Common myeloid progenitor, CD34-positive (primary cell): Measurements from ENCODE around the gene TMCO1. TPM values are rescaled to one million over a fixed set of nuclear protein-coding genes. Genes with fewer than 3 reads are reported as not detected.
"Not testable (repeated sequence)": the region's sequence is repeated elsewhere in the genome, so short reads cannot be mapped to it uniquely, and the experiment has no call there.

Source experiments
- CTCF ChIA-PET: fragments of 350-600 bp; sonication (Branson Sonifier 250); formaldehyde crosslinking; loops from one replicate; lab custom pipeline; 2021; ENCODE audit warnings: antibody characterized with exemption; lab: Charles Lee
- POLR2A ChIA-PET: fragments of 350-600 bp; sonication (Branson Sonifier 250); formaldehyde crosslinking; loops from one replicate; lab custom pipeline; 2021; ENCODE audit warnings: antibody characterized with exemption; lab: Charles Lee
- DNase-seq, 3 donors: peaks; one replicate each; pipeline versions ENCODE4 v3.0.0 to v3.0.0-alpha.2; 2013
- H3K27ac ChIP-seq, 2 experiments: 1 replicate in 1 of 2; 2 replicates in 1 of 2; pipeline ENCODE4 v1.7.0; 2013; ENCODE audit warnings: inconsistent platforms in 2 of 2, low read length in 2 of 2, mild to moderate bottlenecking in 2 of 2, low read depth in 1 of 2, moderate library complexity in 1 of 2; ENCODE audit not compliant: severe bottlenecking in 2 of 2, insufficient read depth in 1 of 2, poor library complexity in 1 of 2
- H3K27me3 ChIP-seq, 5 experiments: replicated peaks in 2 of 5; 1 replicate in 3 of 5; 2 replicates in 2 of 5; pipeline versions ENCODE4 v1.6.1 to v1.7.0; 2013; ENCODE audit warnings: low read length in 4 of 5, mild to moderate bottlenecking in 2 of 5, moderate library complexity in 2 of 5, inconsistent platforms in 1 of 5; ENCODE audit not compliant: insufficient read depth in 5 of 5, control insufficient read depth in 4 of 5
- H3K36me3 ChIP-seq, 4 experiments: 1 replicate in 2 of 4; 2 replicates in 2 of 4; pipeline versions ENCODE4 v1.6.1 to v1.7.0; 2013; ENCODE audit warnings: low read length in 3 of 4, control low read depth in 1 of 4, mild to moderate bottlenecking in 1 of 4; ENCODE audit not compliant: control insufficient read depth in 4 of 4, insufficient read depth in 4 of 4
- H3K4me1 ChIP-seq, 4 experiments: 1 replicate in 3 of 4; 2 replicates in 1 of 4; pipeline versions ENCODE4 v1.6.1 to v1.7.1; 2013; ENCODE audit warnings: low read length in 3 of 4, mild to moderate bottlenecking in 3 of 4, control low read depth in 1 of 4, inconsistent platforms in 1 of 4, moderate library complexity in 1 of 4; ENCODE audit not compliant: control insufficient read depth in 4 of 4, insufficient read depth in 4 of 4; ENCODE audit errors: control extremely low read depth in 1 of 4
- H3K4me3 ChIP-seq, 7 experiments: 1 replicate in 4 of 7; 2 replicates in 3 of 7; pipeline versions ENCODE4 v1.5.1 to v1.7.0; 2013; ENCODE audit warnings: mild to moderate bottlenecking in 7 of 7, low read length in 6 of 7, moderate library complexity in 6 of 7, inconsistent platforms in 2 of 7, low read depth in 2 of 7, control low read depth in 1 of 7; ENCODE audit not compliant: insufficient read depth in 4 of 7, control insufficient read depth in 1 of 7; ENCODE audit errors: extremely low read depth in 1 of 7
- H3K9me3 ChIP-seq, 5 experiments: 1 replicate in 4 of 5; 2 replicates in 1 of 5; pipeline versions ENCODE4 v1.6.1 to v1.7.1; 2013; ENCODE audit warnings: low read length in 4 of 5, mild to moderate bottlenecking in 2 of 5, inconsistent platforms in 1 of 5, low read depth in 1 of 5, moderate library complexity in 1 of 5; ENCODE audit not compliant: control insufficient read depth in 4 of 5, insufficient read depth in 2 of 5; ENCODE audit errors: control extremely low read depth in 1 of 5
- WGBS: methylation state at CpG from one replicate; pipeline ENCODE4 v1.1.5; 2013; ENCODE audit not compliant: insufficient coverage; 5-methylcytosine and 5-hydroxymethylcytosine counted together
- polyA plus RNA-seq: library from polyadenylated mRNA; unstranded; fragments of 120-200 nt; gene quantifications from one replicate; pipeline ENCODE4 v1.2.1, GENCODE V29; 2013

Gene TMCO1, protein sequence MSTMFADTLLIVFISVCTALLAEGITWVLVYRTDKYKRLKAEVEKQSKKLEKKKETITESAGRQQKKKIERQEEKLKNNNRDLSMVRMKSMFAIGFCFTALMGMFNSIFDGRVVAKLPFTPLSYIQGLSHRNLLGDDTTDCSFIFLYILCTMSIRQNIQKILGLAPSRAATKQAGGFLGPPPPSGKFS
- polyA plus RNA-seq: 60.9 TPM

DNA sequence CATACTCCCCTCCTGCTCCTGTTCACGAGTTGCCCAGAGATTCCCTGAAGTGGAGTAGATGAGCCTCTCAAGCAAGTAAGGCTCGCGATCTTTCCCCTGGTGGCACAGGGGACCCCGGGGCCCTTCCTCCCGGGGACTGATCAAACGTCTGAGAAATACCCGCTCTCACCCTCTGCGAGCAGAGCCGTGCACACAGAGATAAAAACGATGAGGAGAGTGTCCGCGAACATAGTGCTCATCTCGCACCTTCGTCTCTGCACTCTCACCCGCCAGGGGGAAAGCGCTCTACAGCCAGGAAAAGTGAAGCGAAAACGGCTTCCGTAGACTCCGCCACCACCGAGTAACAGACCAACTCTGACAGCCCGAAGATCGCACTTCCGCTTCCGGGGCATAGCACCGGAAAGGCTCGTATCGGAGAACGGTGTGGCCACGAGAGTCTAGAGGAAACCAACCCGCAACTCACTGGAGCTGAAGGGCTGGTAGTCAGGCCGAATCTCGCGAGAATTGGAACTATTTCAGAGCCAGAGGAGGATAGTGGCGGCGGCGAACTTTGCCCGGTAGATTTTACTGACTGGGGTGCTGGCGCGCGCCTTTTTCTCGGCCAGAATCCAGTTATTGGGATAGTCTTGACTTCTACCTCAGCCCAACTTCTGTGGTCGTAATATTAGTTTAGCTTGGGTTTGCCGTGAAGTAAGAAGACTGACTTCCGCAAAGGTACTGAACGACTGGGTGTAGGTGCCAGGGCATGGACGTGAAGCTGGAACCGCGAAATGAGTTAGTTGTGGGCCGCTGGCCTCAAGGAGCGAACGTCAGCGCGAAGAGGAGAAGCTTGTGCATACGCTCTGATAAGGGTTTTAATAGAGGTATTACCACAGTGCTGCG is at the start of gene TMCO1:
TMCO1 (minus strand) TSS at position 356 of the 882 bp plus-strand sequence; CDS start at position 239, 117 bp downstream.
- Histone ChIP-seq H3K36me3 (peaks cover 4 to 36% (median 21%) of the 10 kb centered on the region in 4 experiments), H3K4me3 (peak within 1 kb of the TSS; percentile 77 to 90 (median 83)), H3K27ac (peak within 1 kb of the TSS; percentile 93 to 94), H3K4me1 (peaks cover 6 to 23% (median 13%) of the 10 kb centered on the region in 4 experiments), H3K9me3 (no peaks in the 10 kb centered on the region), H3K27me3 (no peaks in the 10 kb centered on the region)
- WGBS: under 1% methylated on average over 55 of the region's 56 CpGs
- ChIA-PET POLR2A (interaction anchor here (0.7 to 1.6 kb wide), 4 partner anchors 59 to 1449 kb away, joined by 3 to 5 read pairs (median 4); partner anchors contain the start of gene UCK2), CTCF (interaction anchor here (0.9 to 2.1 kb wide), 12 partner anchors 9 to 143 kb away, joined by 3 to 9 read pairs (median 4); partner anchors contain the start of gene UCK2)
- DNase-seq: peak; percentile 99

DNA sequence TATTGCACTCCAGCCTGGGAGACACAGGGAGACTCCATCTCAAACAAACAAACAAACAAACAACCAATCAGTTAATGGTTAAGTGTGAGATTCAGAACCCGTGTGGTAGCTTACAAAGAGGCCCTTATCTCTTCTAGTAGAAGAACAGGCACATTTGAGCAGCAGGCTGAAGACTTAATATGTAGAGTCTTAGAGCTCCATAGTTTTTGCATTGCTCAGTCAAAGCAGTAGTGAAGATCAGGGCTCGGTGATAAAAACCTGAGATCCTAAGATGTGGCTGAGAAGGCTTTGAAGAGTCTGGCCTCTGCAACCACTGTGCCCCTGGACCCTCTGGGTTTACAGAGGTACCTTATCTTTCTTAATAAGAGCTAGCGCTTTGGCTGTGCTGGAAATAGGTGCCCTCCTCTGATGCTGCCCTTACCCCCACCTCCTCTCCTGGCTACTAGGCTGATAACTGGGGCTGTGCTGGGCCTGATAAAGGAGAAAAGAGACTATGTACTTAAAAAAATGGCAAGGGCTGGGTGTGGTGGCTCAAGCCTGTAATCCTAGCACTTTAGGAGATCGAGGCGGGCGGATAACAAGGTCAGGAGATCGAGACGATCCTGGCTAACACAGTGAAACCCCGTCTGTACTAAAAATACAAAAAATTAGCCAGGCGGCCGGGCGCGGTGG is 48.3 kb upstream of the TMCO1 start:
- DNase-seq: peak in 1 of 3 donors; percentile 30
- WGBS: 100% methylated on average over 5 of the region's 13 CpGs

DNA sequence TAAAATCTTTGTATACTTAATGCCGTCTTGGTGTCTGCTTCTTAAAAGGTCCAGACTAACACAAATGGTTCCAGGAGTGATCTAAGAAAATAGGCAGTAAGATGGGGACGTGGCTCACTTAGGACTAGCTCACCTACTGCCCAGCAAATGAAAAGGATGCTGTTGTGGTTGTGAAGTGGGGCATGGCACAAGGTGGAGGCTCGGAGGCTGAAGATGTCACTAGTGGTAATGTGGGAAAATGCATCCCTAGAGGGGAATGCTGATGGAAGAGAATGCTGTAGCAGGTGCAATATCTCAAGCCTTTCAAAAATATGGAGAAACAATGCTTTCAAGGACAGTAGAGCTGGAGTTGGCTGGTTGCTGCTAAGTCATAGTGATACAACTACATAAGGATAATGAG is 47.5 kb upstream of the TMCO1 start:
- CTCF ChIA-PET: no interaction called here
- H3K9me3 ChIP-seq: peaks cover 0 to 5% (median 0%) of the 10 kb centered on the region in 5 experiments
- H3K27me3 ChIP-seq: no peaks in the 10 kb centered on the region
- no peaks in the 10 kb centered on the region for H3K36me3 ChIP-seq
- H3K4me3 ChIP-seq: no peak overlapping the region
- DNase-seq: no peak
- no peaks in the 10 kb centered on the region for H3K4me1 ChIP-seq
- WGBS: 100% methylated on average over 1 of the region's 3 CpGs
- POLR2A ChIA-PET: no interaction called here
- no peak overlapping the region for H3K27ac ChIP-seq

More for the DNA sequence above, 48.3 kb upstream of the TMCO1 start:
- ChIA-PET POLR2A (no interaction called here), CTCF (no interaction called here)
- H3K27me3 ChIP-seq: no peaks in the 10 kb centered on the region
- H3K27ac ChIP-seq: no peak overlapping the region
- no peaks in the 10 kb centered on the region for H3K36me3 ChIP-seq
- peaks cover 0 to 5% (median 0%) of the 10 kb centered on the region in 5 experiments for H3K9me3 ChIP-seq
- H3K4me3 ChIP-seq: no peak overlapping the region
- no peaks in the 10 kb centered on the region for H3K4me1 ChIP-seq

DNA sequence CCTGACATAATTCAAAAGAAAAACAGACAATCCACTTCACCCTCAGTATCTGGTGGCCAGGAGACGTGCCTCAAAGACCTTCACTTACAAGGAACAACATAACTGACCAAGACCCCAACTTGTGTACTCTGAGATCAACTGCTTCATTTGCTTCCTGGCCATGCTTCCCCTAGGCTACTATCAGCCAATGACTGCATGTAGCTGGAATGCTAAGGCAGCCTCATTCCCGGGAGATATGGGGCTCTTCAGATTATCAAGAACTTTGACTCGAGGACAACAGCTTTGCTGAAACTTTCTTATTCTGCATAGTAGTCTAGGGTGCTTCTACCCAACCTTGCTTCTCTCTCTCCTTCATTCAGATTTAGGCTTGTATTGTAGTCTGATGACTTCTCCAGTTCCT is 47.1 kb upstream of the TMCO1 start:
- POLR2A ChIA-PET: no interaction called here
- no peak overlapping the region for H3K4me3 ChIP-seq
- no peaks in the 10 kb centered on the region for H3K4me1 ChIP-seq
- CTCF ChIA-PET: no interaction called here
- H3K36me3 ChIP-seq: no peaks in the 10 kb centered on the region
- no peak for DNase-seq
- no peak overlapping the region for H3K27ac ChIP-seq
- peaks cover 0 to 5% (median 0%) of the 10 kb centered on the region in 5 experiments for H3K9me3 ChIP-seq
- no peaks in the 10 kb centered on the region for H3K27me3 ChIP-seq
- WGBS: 69% methylated on average over 2 of the region's 3 CpGs

DNA sequence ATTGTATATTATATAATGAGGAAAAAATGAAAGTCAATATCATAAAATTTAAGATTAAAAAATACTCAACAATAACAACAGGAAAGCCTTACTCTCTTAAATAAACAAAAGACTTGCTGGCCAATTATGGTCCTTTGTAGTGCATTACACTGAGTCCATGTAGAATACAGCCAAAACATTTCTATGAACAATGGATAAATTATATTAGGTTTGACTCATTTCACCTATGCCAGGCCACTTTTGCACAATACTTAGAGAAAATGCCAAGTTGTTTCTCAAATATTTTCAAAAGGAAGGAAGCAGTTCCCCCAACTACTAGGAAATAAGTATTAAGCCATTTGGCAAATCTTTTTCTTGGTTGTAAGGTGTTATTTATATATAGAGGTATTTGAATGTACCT is 38.9 kb upstream of the TMCO1 start:
- ChIA-PET CTCF (no interaction called here), POLR2A (no interaction called here)
- no peaks in the 10 kb centered on the region for H3K36me3 ChIP-seq
- no peak for DNase-seq
- no peaks in the 10 kb centered on the region for H3K4me1 ChIP-seq
- no peaks in the 10 kb centered on the region for H3K9me3 ChIP-seq
- no peak overlapping the region for H3K4me3 ChIP-seq
- no peak overlapping the region for H3K27ac ChIP-seq
- no peaks in the 10 kb centered on the region for H3K27me3 ChIP-seq

DNA sequence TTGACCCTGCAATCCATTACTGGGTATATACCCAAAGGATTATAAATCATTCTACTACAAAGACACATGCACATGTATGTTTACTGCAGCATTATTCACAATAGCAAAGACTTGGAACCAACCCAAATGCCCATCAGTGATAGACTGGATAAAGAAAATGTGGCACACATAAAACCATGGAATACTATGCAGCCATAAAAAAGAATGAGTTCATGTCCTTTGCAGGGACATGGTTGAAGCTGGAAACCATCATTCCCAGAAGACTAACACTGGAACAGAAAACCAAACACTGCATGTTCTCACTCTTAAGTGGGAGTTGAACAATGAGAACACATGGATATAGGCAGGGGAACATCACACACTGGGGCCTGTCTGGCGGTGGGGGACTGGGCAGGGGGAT is 35.8 kb upstream of the TMCO1 start:
- H3K36me3 ChIP-seq, H3K27me3 ChIP-seq, H3K4me1 ChIP-seq, CTCF ChIA-PET, DNase-seq, H3K27ac ChIP-seq, H3K4me3 ChIP-seq, H3K9me3 ChIP-seq: not testable (repeated sequence)
- no CpG with 5 or more reads among the region's 1 CpG for WGBS
- POLR2A ChIA-PET: interaction anchor here (0.6 kb wide), 1 partner anchor 496 kb away, joined by 3 read pairs; no protein-coding TSS in a partner anchor
